GM19025 (cell line): Measurements from ENCODE around the gene TBC1D2B.
A peak's percentile ranks its signal among the peaks of the same experiment; 100 is the strongest.

Source experiments
- ATAC-seq: cut with Tn5 transposase; IDR thresholded peaks from one replicate; pipeline ENCODE4 v1.9.1; 2021; ENCODE audit warnings: mild to moderate bottlenecking, low read depth, moderate library complexity; ENCODE audit not compliant: unreplicated experiment

Gene TBC1D2B

DNA sequence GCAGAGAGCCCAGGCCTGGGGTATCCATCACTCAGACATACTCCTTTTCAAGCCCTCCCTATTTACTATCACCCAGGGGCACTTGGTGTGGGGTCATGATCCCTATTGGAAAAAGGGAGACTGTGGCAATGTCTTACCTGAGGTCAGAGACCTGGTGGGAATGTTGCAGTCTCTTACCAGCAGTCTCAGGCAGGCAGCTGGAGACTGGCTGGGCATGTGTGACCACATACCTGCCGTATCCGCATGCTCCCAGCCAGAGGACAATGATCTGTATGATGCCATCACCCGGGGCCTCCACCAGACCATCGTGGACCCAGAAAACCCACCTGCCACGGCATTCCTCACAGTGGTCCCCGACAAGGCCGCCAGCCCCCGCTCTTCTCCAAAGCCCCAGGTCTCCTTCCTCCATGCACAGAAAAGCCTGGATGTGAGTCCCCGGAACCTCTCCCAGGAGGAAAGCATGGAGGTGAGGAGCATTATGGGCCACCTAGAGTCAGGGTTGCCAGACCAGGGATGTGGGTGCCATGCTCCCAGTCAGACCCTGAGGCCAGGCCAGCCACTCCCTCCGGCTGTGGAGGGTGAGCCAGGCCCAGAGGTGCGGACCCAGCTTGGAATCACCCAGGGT is 20.7 kb upstream of the TBC1D2B start:
- no peak for ATAC-seq

GRCh38 chr15:78097667-78098066 is 20.2 kb upstream of the TBC1D2B start:
- ATAC-seq: no peak

GRCh38 chr15:78093242-78094020 is 15.9 kb upstream of the TBC1D2B start:
- ATAC-seq: no peak

GRCh38 chr15:78092261-78093041 is 14.9 kb upstream of the TBC1D2B start, which contains the start of gene SH2D7:
Gene SH2D7, plus strand, starts transcription at chr15:78092561. Its CDS starts 24 bp downstream, at chr15:78092585.
- no peak for ATAC-seq

DNA sequence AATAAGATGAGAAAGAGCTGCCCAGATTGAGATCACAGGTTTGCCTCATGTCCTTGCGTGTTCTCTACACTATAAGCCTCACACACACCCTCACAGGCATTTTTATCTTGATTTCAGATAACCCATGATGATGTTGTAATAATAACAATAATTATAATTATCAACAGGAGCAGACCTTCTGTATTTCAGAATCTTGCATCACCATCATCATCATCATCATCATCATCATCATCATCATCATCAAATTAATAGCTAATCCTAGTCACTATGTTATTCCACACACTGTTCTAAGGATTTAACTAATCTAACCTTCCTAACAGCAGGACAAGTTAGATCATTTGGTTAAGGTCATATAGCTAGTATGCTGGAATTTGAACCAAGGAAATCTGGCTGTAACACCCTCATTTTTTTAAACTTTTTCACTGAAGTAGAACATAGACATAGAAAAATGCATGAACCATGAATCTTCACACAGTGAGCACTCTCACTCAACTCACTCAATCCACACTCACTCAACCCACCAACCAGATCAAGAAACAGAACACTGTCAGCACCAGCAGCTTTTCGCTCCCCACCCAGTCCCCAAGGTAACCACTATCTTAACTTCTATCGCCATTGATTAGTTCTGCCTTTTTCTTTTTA is 13.0 kb upstream of the TBC1D2B start:
- ATAC-seq: no peak

GRCh38 chr15:78088773-78089080 is 11.2 kb upstream of the TBC1D2B start:
- no peak for ATAC-seq

DNA sequence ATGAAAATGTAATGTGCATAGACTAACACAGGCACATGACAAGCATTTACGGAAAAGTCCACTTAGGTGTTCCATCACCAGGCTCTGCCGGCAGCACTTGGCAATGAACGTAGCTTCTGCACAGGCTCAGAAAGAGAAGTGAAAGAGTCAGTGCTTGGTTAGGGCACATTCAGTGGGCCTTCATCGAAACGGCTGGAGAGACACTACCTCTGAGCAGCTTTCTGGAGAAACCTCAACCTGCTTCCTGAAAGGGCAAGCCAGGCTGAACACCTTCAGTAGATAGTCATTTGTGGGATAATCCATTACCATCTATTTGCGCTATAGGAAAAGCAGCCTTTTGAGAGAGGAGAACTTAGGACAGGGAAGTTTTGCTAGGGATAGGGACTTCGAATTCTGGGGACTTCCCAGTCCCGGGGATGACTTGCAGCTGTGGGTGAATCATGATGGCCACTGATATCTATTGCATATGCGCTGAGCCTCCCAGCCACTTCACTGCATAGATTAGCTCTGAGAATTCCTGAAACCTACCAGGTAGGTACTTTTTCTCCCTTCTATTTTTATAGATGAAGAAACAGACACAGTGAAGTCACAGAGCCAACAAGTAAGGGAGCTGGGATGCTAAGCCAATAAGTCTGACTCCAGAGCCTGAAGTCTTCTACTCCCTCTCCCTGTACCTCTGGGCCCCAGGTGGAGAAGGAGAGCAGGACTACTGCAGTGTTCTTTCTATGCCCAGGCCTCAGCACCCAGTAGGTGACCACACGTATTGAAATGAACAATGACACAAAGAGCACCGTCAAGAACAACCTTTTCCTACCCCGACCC is 10.7 kb upstream of the TBC1D2B start:
- peak; percentile 54 for ATAC-seq

DNA sequence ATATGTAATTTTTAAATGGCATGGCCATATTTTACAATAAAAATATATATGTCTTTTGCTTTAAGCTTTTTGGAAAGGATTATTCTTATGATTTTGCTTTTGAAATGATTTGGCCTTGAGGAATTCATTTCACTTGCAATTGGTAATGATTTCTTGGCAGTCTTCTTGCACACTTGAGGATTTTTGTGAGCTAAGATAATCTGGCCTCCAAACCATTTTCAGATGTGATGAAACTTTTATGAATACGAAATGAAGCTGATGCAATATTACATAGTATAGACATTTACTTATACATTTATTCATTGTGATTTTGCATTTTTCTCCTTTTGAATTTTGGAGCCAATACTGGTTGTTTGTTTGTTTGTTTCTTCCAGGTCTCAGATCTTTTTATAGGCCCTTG is 8.4 kb upstream of the TBC1D2B start:
- no peak for ATAC-seq

- no peak for ATAC-seq
These were observed 6.9 kb upstream of the TBC1D2B start for GRCh38 chr15:78084449-78084750.

DNA sequence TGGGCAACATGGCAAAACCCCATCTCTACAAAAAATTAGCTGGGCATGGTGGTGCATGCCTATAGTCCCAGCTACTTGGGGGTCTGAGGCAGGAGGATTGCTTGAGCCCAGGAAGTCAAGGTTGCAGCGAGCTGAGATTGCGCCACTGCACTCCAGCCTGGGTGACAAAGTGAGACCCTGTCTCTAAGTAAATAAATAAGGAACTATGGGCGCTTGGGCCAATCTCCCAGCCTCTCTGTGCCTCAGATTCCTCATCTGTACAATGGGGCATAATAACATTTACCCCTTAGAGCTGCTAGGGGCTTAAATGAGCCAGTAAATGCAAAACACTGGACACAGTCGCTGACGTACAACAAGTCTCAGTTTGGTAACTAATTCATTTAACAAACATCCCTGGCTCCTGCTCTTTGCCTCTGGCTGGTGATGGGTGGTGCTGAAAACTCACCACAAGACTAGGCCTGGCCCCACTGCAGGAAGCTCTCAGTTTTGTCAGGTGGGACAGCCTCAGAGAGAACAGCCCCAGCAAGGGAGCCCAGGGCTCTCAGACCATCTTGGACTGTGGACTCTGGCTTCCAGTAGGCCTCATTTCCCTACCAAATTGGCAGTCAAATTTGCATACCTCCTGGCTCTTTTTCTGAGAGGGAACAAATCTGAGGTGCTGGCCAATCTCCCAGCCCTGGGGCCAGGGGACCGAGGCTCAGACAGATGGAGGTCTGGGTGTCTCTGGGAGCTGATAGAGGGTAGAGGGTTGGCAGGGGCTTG is 6.4 kb upstream of the TBC1D2B start:
- peak; percentile 51 for ATAC-seq

DNA sequence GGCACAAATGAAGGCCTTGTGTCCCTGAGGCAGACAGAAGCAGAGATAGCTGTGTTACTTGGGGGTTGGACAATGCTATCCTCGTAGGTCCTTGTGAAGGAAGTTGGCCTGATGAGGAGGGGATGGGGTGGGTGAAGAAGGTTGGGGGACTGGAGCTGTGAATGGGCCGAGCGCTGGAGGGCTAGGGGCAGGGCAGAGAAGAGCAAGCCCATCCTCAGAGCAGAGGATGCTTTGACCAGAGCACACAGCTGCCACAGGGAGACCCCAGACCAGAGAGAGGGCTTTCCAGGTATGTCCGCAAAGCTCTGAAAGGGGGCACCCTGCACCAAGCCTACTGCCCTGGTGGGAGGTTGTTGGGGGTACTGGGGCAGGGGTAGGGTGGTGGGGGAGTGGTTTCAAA is 5.7 kb upstream of the TBC1D2B start:
- ATAC-seq: no peak

DNA sequence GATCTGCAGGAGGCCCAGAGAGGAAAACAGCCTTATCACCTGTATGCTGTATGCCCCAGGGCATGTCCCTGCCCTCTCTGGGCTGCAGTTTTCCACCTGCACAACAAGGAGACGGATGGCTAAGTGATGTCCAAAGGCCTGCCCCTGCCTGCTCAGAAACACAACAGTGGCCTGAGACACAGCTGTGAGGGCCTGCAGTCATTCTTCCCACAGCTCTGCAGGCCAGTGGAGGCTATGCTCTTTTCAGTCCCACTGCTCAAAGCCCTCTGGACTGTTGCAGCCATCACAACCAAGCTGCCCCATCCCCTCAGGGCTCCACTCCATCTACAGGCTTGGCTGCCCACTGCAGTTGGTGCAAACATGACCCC is 5.2 kb upstream of the TBC1D2B start:
- no peak for ATAC-seq

DNA sequence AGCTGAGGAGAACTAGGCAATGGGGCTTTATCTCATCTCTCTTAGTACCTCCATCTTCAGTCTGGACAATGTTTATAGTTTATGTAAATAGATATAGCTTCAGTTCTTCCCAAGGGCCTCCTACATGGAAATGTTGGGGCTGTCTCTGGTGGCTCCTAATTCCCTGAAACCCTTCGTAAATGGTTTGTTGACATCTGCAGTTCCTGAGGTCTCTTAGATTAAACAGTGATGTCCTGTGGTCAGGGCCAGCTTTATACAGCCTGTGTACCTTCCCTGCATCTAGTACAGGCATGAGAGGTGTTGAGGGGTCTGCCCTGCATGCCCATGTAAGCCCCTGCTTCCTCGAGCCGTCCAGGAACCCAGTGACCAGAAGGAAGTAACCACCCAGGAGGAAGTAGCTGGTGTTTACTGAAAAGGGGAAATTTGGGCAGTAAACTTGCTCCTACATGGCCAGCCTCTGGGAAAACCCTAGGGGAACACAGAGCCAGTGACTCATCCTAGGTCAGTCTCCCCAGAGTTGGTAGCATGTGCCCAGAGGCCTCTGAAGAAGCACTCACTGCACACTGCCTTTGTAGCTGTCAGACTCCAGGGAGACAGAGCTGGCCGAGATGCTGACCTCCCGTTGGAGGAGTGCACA is 4.7 kb upstream of the TBC1D2B start:
- no peak for ATAC-seq

- ATAC-seq: no peak
These were observed 2.6 kb upstream of the TBC1D2B start for GRCh38 chr15:78080088-78080460.

DNA sequence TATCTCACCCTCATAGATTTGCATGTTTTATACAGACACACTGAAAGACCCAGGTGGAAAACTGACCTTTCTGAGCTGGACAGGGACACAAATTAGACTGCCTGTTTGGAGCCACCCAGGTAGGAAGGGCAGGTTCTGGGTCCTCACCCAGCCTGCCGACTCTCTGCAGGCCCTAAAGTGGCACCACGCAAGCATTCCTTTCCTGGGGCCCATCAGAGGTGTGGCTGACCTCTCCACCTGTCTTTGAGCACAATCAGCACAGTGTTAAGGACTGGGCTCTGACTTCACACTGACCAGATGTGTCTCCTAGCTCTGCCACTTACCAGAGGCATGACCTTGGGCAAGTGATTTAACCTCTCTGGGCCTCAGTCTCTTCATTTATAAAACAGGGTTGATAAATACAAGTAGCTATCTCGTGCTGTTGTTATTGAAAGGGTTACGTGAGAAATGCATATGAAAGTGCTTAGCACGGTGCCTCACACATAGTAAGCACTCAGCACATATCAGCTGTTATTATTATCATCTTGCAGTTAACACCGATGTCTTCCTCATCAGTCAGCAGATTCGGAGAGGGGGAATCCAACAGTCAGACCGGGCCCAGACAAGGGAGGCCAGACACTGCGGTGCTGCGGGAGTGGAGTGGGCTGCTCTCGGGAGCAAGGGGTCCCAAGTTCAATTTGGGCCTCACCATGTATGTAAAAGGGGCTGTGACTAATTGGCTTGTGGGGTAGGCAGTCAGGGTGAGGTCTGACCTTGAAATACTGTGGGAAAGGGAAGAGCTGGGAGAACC is 2.0 kb upstream of the TBC1D2B start:
- no peak for ATAC-seq

DNA sequence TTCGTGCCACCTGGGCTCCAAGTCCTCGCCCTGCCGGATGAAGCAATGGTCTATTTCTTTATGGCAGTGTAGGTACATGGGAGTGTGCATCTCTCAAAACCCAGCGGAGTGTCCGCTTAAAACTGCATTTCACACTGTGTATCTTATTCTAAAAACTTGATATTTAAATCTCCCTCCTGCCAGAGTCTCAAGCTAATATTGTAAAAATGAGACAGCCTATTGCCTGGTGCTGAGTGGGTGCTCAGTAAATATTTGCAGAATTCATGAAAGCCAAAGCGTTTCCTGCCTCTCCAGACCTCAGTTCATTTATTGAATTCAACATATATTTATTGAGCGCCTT is 330 bp upstream of the TBC1D2B start:
- ATAC-seq: no peak

GRCh38 chr15:78076231-78077052 is 1.1 kb downstream of the TBC1D2B start:
- no peak for ATAC-seq
